Measurements from ENCODE around the gene SLC9A1.
"Not testable (repeated sequence)": the region's sequence is repeated elsewhere in the genome, so short reads cannot be mapped to it uniquely, and the experiment has no call there.

The SLC9A1 gene

GRCh38 chr1:27133991-27134390, 20.9 kb downstream of the SLC9A1 start:
- DNase-seq (ENCODE audit: low spot score) = no peak

DNA sequence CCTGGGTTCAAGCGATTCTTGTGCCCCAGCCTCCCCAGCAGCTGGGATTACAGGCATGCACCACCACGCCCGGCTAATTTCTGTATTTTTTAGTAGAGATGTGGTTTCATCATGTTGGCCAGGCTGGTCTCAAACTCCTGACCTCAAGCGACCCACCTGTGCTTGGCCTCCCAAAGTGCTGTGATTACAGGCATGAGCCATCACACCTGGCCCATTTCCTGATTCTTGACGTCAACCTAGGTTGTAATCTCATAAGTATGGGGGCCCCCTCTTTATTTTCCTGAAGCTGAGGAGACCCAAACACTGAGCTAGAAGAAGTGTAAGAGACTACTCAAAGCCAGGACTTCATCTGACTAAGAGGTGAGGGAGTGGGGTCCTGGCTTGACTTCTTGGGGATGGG, 21.8 kb downstream of the SLC9A1 start:
- DNase-seq (ENCODE audit: low spot score) = no peak

DNA sequence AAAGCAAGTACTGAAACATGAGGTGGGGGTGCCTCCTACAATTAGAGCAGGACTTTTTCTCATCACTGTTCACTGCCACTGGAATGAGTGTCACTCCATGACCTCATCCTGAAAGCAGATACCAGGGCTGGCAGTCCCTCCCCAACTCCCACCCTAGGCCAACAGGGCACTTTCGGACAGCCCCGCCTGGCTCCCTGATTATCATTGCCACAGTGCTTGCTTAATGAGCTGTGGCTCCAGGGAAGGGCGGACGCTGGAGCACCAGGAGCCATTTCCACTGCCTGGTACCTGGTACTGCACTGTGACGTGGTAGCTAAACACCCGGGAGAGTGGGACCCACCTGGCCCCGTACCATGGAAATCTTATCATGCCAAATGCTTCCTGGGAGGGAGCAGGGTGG, 22.3 kb downstream of the SLC9A1 start:
- no peak for DNase-seq (ENCODE audit: low spot score)

DNA sequence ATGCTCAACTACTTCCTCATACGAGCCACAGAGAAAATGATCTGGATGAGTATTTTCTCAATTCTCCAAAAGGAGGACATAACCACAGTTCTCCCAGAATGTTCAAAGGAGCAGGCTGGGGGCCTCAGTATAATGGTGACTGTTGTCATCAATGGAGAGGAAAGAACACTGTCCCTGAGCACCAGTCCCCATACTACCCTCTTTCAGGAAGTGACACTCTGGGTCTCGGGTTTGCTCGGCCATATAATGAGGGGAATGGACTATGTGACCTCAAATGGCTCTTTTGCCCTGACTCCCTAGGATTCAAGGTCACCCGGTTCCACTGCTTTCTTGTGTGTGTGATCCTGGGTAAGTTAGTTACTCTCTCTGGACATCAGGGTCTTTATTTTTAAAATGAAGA, 22.8 kb downstream of the SLC9A1 start:
- DNase-seq (ENCODE audit: low spot score) = no peak

- DNase-seq (ENCODE audit: low spot score) = no peak
These were observed 24.1 kb downstream of the SLC9A1 start for GRCh38 chr1:27130798-27131197.

GRCh38 chr1:27129225-27129624, 25.7 kb downstream of the SLC9A1 start:
- DNase-seq (ENCODE audit: low spot score) = no peak

DNA sequence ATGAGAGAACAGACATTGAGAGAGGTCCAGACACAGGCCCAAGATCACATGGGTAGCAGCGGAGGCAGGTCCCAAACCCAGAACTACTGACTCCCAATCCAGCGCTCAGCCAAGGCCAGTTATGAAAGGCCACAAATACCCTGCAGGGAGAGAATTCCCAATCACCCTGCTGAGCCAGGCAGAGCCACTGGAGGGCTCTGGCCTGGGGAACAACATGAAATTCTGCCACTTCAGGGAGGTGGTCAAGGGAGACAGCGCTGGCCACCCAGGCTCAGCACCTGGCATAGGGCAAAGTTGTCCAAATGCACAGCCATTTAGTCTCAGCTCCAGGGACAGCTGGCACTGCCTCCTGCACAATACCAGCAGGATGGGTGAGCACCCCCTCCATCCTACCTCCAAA, 27.5 kb downstream of the SLC9A1 start:
- no peak for DNase-seq (ENCODE audit: low spot score)

- no peak for DNase-seq (ENCODE audit: low spot score)
These were observed 28.5 kb downstream of the SLC9A1 start for GRCh38 chr1:27126391-27126790.

DNA sequence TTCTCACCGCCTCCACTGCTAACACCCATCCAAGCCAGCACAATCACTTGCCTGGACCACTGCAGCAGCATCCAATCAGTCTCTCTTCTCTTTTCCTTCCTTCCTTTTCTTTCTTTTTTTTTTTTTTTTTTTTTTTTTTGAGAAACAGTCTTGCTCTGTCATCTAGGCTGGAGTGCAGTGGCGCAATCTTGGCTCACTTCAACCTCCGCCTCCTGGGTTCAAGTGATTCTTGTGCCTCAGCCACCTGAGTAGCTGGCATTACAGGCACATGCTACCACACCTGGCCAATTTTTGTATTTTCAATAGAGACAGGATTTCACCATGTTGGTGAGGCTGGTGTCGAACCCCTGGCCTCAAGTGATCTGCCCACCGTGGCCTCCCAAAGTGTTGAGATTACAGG, 29.8 kb downstream of the SLC9A1 start:
- not testable (repeated sequence) for DNase-seq (ENCODE audit: low spot score)

DNA sequence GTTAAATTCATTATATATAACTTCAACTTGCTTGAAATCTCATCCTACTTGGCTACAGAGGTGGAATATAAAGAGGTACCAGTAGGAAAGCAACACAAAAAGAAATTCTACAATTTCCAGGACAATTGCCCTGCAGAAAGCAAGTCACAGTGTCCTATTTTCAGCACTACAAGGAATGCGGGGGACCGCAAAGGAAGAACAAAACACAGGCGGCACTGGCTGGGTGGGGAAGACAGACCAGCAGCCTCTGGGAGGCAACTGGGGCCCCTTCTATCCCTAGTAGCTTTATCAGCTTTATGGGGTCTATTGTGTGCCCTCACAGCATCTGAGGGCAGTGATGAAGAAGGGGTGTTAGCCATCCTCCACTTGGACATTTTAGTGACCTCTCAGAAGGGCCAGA, 30.5 kb downstream of the SLC9A1 start:
- no peak for DNase-seq (ENCODE audit: low spot score)

DNA sequence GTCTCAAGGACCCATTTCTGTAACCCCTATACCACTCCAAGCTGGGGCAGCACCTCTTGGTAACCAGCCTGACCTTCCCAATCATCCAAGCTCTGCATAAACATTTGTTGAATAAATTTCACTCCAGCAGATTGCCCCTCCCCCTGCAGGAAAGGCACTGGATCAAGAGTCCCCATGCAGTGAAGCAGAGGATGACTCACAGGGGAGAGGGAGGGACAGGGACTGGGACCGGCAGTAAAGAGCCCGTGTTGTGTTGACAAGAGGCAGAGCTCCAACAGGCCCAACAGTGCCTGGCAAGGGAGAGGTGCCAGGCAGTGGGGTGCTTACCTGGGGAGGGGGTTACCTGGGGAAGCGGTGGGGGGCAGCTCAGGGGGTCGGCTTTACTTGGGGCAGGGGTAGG, 32.3 kb downstream of the SLC9A1 start:
- DNase-seq (ENCODE audit: low spot score) = no peak

- no peak for DNase-seq (ENCODE audit: low spot score)
These were observed 34.1 kb downstream of the SLC9A1 start for GRCh38 chr1:27120854-27121253.

DNA sequence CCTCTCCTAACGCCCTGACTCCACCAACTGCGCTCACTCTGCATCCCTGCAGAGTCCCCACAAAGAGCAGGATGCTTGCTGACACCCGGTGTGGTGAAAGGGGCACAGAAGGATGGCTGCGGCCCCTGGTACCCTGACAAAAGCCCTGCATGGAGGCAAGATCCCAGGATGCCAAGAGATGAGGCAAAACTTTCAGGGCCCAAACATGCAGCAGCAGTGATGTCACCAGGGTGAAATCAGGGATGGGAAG, 36.6 kb downstream of the SLC9A1 start:
- DNase-seq (ENCODE audit: low spot score) = no peak

DNA sequence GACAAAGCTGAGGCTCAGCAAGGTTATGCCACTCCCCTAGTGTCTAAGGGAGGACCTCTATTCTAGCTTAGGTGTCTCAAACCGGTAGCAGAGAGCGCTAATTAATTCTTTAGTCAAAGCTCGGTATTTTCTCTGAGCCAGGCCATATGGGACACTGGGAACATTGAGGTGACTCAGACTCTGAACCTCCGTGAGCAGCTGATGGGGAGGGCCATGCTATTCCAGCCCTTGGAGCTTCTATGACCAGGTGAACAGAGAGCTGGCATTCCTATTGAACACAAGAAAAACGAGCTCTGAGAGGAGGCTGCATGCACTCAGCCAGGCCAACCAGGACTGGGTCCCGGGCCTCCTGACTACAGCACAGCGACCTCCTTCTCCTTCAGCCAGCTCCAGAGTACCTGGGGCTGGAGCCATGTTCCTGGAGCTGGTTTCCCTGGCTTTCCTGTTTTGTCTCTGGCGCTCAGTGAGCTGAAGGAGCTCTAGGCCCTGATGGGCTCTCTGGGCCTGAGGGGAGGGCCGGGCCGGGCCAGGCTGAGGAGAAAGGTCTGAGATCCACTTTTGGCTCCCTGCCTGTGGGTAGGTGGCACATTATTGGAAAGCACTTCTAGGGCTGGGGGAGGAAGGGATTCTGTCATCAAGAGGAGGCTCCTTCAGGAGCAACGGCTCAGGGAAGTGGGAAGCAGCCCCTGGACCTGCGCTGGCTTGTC, 37.0 kb downstream of the SLC9A1 start:
- DNase-seq (ENCODE audit: low spot score) = no peak

GRCh38 chr1:27116697-27117096, 38.2 kb downstream of the SLC9A1 start:
- no peak for DNase-seq (ENCODE audit: low spot score)

GRCh38 chr1:27116232-27116631, 38.7 kb downstream of the SLC9A1 start:
- no peak for DNase-seq (ENCODE audit: low spot score)

- no peak for DNase-seq (ENCODE audit: low spot score)
These were observed 40.4 kb downstream of the SLC9A1 start for GRCh38 chr1:27114546-27114945.

DNA sequence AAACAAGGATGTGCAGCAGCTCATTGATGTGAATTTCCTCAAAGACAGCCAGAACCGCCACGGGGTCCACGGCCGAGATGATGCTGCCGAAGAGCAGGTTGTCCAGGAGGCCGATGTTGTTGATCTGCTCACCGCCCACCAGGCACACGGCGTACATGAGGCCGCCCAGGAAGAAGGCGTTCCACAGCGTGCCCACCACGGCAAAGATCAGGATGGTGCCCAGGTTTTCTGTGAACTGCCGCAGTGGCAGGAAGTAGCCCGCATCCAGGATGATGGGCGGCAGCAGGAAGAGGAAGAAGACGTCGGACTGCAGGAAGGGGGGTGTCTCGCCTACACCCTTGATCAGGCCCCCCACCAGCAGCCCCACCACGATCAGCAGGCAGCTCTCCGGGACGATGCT, 41.1 kb downstream of the SLC9A1 start:
- DNase-seq (ENCODE audit: low spot score) = no peak

DNA sequence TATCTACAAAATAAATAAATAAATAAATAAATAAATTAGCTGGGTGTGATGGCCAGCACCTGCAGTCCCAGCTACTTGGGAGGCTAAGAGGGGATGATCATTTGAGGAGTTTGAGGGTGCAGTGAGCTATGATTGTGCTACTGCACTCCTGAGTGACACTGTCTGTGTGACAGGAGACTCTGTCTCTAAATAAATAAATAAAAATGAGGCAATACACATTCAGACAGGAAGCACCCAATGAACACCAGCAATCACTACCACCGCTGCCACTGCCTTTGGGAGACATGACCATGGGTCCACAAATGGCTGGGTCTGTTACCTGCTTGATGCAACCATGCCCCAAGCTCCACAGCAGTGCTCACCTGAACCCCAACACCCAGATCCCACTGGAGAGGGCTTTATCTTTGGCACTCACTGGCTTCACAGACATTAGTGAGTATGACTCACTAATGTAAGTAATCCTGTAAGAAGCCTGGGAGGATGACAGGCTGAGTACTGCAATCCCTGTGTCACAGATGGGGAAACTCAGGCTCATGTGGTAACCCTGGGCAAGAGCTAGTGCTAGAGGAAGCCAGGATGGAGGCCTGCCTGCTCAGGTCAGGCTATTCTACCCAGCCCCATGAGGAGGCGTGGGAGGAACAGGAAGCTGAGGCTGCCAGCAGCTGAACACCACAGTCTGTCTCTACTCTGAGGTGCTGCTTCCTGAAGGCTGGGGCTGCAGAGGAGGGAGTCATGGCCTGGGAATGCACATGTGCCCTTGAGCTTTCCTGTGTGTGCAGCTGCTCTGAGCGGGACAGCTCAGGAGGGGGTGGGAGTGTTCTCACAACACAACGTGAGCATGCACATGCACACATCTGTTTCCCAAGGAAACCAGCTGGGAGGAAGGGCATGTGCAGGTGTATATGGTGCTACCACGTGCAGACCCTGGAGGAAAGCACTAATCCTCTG, 43.0 kb downstream of the SLC9A1 start:
- no peak for DNase-seq (ENCODE audit: low spot score)

DNA sequence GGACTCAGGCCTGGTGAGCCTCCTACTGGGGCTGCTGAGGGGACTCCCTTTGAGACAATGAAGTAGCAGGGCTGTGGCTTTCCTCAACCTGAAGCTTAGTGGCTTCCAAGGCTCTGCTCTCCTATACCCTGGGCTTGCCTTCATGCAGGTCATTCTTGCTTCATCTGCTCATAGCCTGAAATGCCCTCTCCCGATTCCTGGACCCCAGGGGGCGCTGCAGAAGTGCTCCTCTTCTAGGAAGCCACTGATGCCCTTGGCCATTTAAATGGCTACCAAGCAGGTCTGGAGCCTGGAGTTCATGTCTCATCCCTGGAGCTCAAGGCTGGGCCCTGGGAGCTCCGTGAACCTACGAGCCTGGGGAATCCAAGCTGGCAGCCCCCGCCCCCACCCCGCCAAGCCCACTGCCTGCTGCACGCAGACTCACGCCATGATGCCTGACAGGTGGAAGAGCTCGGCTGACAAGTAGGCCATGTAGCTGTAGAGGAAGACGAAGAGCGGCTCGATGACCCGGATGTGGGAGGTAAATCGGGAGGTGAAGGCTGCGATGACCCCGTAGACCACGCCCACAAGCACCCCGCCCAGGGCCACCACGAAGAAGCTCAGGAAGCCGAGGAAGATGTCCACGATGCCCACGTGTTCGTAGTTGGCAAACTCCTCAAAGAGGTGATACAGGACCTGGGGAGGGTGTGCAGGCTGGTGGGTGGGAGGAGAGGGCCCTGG, 45.7 kb downstream of the SLC9A1 start:
- DNase-seq (ENCODE audit: low spot score) = no peak

- no peak for DNase-seq (ENCODE audit: low spot score)
These were observed 46.3 kb downstream of the SLC9A1 start for GRCh38 chr1:27108588-27108987.

- DNase-seq (ENCODE audit: low spot score) = no peak
These were observed 48.2 kb downstream of the SLC9A1 start for GRCh38 chr1:27106561-27107323.
